ENCODE results near the gene TRAF4. TPM values are rescaled to one million over a fixed set of nuclear protein-coding genes. Genes with fewer than 3 reads are reported as not detected.

TRAF4 gene
- total RNA-seq, 1 donor: 47.0 TPM

- no peak for TF ChIP-seq CTCF (IDR thresholded peaks at IDR 0.05; ENCODE audit: extremely low read depth, low read depth, low read length)
- no peaks in the 10 kb centered on the region for H3K27me3 ChIP-seq (ENCODE audit: insufficient read depth, low read length)
- H4K20me1 ChIP-seq (ENCODE audit: insufficient read depth, low read length): peaks cover 24% of the 10 kb centered on the region
- no peak overlapping the region for H2AFZ ChIP-seq (ENCODE audit: low read length)
- no peaks in the 10 kb centered on the region for H3K4me1 ChIP-seq (ENCODE audit: insufficient read depth, low read length)
- H3K27ac ChIP-seq (ENCODE audit: low read depth, low read length): no peak overlapping the region
- H3K9me3 ChIP-seq (ENCODE audit: low read depth, low read length): no peaks in the 10 kb centered on the region
- H3K36me3 ChIP-seq (ENCODE audit: insufficient read depth, low read length): no peaks in the 10 kb centered on the region
- H3K4me3 ChIP-seq (ENCODE audit: insufficient read depth, low read length): no peak overlapping the region
- H3K79me2 ChIP-seq (ENCODE audit: insufficient read depth, low read length): peaks cover 86% of the 10 kb centered on the region
- DNase-seq (ENCODE audit: insufficient read length, low spot score, missing footprints): no peak
- H3K4me2 ChIP-seq (ENCODE audit: insufficient read depth, low read length): no peak overlapping the region
Observed at GRCh38 chr17:28796062-28796461, 52.3 kb downstream of the TRAF4 start.

Small RNAs within 50 kb of the gene (small RNA-seq; reads per million reads assigned to genes)
- gene SNORD42A: not detected
- 0.45 reads per million for gene SNORD42B
- gene SNORD4A: not detected
- not detected for gene SNORD4B

Other genes with a start within 250 kb of the TRAF4 start
- gene FOXN1, start 237.7 kb upstream of the TRAF4 start, total RNA-seq: not detected in 2 replicates
- gene UNC119, start 191.4 kb upstream of the TRAF4 start, total RNA-seq: 23.2 and 25.0 TPM in 2 replicates
- 49.9 and 54.5 TPM in 2 replicates for gene PIGS, start 172.5 kb upstream of the TRAF4 start, total RNA-seq
- 9.4 and 17.0 TPM in 2 replicates for gene ALDOC, start 167.1 kb upstream of the TRAF4 start, total RNA-seq
- gene SPAG5, start 145.0 kb upstream of the TRAF4 start, total RNA-seq: 4.3 and 6.2 TPM in 2 replicates
- 4.1 and 4.3 TPM in 2 replicates for gene RSKR, start 129.8 kb upstream of the TRAF4 start, total RNA-seq
- 170 and 171 TPM in 2 replicates for gene BLTP2, start 98.9 kb upstream of the TRAF4 start, total RNA-seq
- 37.4 and 40.9 TPM in 2 replicates for gene SDF2, start 82.1 kb upstream of the TRAF4 start, total RNA-seq
- 47.4 and 54.2 TPM in 2 replicates for gene SUPT6H, start 81.8 kb upstream of the TRAF4 start, total RNA-seq
- 0.36 and 0.88 TPM in 2 replicates for gene PROCA1, start 32.1 kb upstream of the TRAF4 start, total RNA-seq
- 176 and 186 TPM in 2 replicates for gene RAB34, start 26.1 kb upstream of the TRAF4 start, total RNA-seq
- gene RPL23A, start 24.0 kb upstream of the TRAF4 start, total RNA-seq: 428 and 494 TPM in 2 replicates
- 3.2 and 4.0 TPM in 2 replicates for gene TLCD1, start 17.8 kb upstream of the TRAF4 start, total RNA-seq
- 6.2 and 7.2 TPM in 2 replicates for gene NEK8, start 15.2 kb upstream of the TRAF4 start, total RNA-seq
- gene FAM222B, start 98.8 kb downstream of the TRAF4 start, total RNA-seq: 4.4 and 5.1 TPM in 2 replicates
- gene ERAL1, start 111.0 kb downstream of the TRAF4 start, total RNA-seq: 28.9 and 30.4 TPM in 2 replicates
- gene FLOT2, start 153.7 kb downstream of the TRAF4 start, total RNA-seq: 32.1 and 35.1 TPM in 2 replicates
- gene DHRS13, start 159.1 kb downstream of the TRAF4 start, total RNA-seq: 4.7 and 6.2 TPM in 2 replicates
- 20.3 and 26.8 TPM in 2 replicates for gene PHF12, start 207.5 kb downstream of the TRAF4 start, total RNA-seq